KMS-11 (cell line): ENCODE data around the gene YARS1.

ENCODE experiments used
- H2AFZ ChIP-seq: fragments of 200-600 bp; sonication (generic); 2 replicates; pipeline ENCODE4 v1.6.1; 2016; ENCODE audit warnings: antibody characterized with exemption, mixed run types, low read depth
- H3K27ac ChIP-seq: fragments of 200-600 bp; sonication (generic); 2 replicates; pipeline ENCODE4 v1.6.1; 2016; ENCODE audit warnings: mild to moderate bottlenecking, mixed run types
- H3K27me3 ChIP-seq: fragments of 200-600 bp; sonication (generic); 2 replicates; pipeline ENCODE4 v1.6.1; 2017; ENCODE audit warnings: mild to moderate bottlenecking, low read depth, mixed run types, moderate library complexity; ENCODE audit not compliant: insufficient read depth
- H3K36me3 ChIP-seq: fragments of 200-600 bp; sonication (generic); 2 replicates; pipeline ENCODE4 v1.6.1; 2017; ENCODE audit warnings: mild to moderate bottlenecking, mixed run types; ENCODE audit not compliant: insufficient read depth
- H3K4me1 ChIP-seq: fragments of 200-600 bp; sonication (generic); 2 replicates; pipeline ENCODE4 v1.6.1; 2016; ENCODE audit warnings: mild to moderate bottlenecking, low read depth, mixed run types; ENCODE audit not compliant: poor library complexity, severe bottlenecking
- H3K4me2 ChIP-seq: fragments of 200-600 bp; sonication (generic); 2 replicates; pipeline ENCODE4 v1.7.0; 2016; ENCODE audit warnings: mild to moderate bottlenecking, mixed run types
- H3K4me3 ChIP-seq: fragments of 200-600 bp; sonication (generic); IDR thresholded peaks from 2 replicates; pipeline ENCODE4 v1.6.1; 2017; ENCODE audit warnings: low read depth, low read length, mixed read lengths; ENCODE audit not compliant: insufficient read depth
- H3K79me2 ChIP-seq: fragments of 200-600 bp; sonication (generic); 2 replicates; pipeline ENCODE4 v1.6.1; 2016; ENCODE audit warnings: low read depth, mixed run types; ENCODE audit not compliant: insufficient read depth
- H3K9ac ChIP-seq: fragments of 200-600 bp; sonication (generic); 2 replicates; pipeline ENCODE4 v1.6.1; 2016; ENCODE audit warnings: mild to moderate bottlenecking, mixed run types
- H4K20me1 ChIP-seq: fragments of 200-600 bp; sonication (generic); 2 replicates; pipeline ENCODE4 v1.6.1; 2016; ENCODE audit warnings: mild to moderate bottlenecking, mixed run types; ENCODE audit not compliant: insufficient read depth
- CTCF ChIP-seq: fragments of 200-600 bp; sonication (generic); conservative IDR thresholded peaks from 2 replicates; pipeline ENCODE4 v1.6.1; 2017; ENCODE audit warnings: low read depth, mild to moderate bottlenecking, antibody characterized with exemption, low read length, moderate library complexity, mixed read lengths

The YARS1 gene

GRCh38 chr1:32818804-32819541 is 1.8 kb upstream of the YARS1 start:
- Histone ChIP-seq H4K20me1 (no peaks in the 10 kb centered on the region), H3K9ac (peak overlapping the region; percentile 89), H3K27ac (peak overlapping the region; percentile 92), H3K36me3 (0 out of 2 replicates have a peak, but pooled peaks cover 4% of the 10 kb centered on the region), H3K27me3 (no peaks in the 10 kb centered on the region), H3K4me2 (peak overlapping the region; percentile 94), H3K4me1 (peaks cover 63% of the 10 kb centered on the region), H3K79me2 (peaks cover 98% of the 10 kb centered on the region), H3K4me3 (no peak overlapping the region), H2AFZ (no peak overlapping the region)
- no peak for TF ChIP-seq CTCF

DNA sequence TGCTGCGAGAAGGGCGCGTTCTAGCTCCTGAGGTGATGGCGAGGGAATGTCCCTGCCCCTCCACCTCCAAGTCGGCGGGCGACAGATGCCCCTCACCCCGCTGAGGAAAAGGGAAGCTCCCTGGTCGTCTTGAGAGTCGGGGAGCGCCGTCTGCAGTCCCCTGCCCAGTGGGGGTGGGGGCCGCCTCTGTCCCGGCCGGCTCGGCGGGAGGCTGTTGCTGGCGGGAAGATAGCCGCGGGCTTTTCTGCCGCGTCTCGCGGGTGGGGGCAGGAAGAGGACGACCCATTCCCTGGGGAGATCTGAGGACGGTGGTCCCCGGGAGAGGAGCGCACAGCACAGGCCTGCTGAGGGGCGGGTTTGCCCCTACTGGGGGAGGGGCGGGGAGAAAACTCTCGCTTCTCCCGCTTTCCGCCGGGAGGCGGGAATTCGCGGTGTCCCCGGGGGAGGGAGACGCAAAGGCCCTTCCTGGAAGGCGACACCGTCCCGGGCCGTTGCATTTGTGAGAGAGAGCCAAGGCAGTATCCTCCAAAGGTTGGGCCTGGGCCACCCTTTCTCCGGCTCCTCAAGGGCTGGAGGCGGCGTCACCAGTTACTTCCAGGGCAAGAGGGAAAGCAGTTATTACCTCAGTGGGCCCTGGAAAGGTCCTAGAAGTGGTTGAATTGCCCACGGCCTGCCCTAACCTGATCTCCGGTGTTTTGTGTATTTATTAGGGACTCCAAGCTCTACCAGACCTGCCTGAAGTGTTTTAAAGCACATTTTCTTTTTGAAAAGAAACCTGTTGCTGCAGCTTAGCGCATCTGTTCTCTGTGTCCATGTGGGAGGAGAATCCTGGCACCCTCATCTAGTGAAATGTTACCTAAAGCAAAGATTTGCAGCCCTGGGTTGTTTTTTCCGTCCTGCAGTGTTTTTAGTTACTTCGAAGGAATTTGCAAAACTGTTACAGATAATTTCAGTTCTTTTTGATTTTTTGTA is 943 bp upstream of the YARS1 start:
- Histone ChIP-seq H3K27me3 (no peaks in the 10 kb centered on the region), H3K36me3 (0 out of 2 replicates have a peak, but pooled peaks cover 4% of the 10 kb centered on the region), H3K4me3 (peak overlapping the region; percentile 71), H3K9ac (peak overlapping the region; percentile 89), H4K20me1 (peaks cover 7% of the 10 kb centered on the region), H3K4me2 (peak overlapping the region; percentile 94), H3K4me1 (peaks cover 65% of the 10 kb centered on the region), H3K27ac (peak overlapping the region; percentile 92), H3K79me2 (peaks cover 98% of the 10 kb centered on the region), H2AFZ (0 out of 2 replicates have a peak overlapping the region, but pooled peaks have one; percentile 28)
- no peak for TF ChIP-seq CTCF

DNA sequence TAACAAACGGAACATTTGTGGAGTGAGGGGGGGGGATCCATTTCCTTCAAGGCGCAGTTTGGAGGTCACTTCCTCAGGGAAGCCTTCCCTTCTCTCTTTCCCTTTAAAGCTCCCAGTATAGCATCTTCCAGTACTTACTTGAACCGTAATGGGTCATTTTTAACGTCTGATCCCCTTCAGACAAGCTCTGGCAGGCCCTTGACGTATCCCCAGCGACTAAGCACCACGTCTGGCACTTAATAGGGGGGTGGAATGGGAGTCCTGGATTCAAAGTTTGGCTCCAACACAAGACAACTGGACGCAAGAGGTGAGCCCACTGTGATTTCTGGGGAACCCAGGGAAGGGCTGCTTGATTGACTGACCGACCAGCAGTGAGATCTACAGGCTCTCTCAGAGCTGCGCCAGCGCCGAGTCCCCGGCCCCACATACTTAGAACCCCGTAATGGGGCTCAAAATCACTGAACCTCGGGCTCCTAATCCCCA is 441 bp downstream of the YARS1 start:
- no peak for TF ChIP-seq CTCF
- H2AFZ ChIP-seq: peak overlapping the region; percentile 26; the same call in 1 of the 2 replicates
- peak overlapping the region; percentile 96 for H3K4me2 ChIP-seq
- H4K20me1 ChIP-seq: peaks cover 14% of the 10 kb centered on the region
- 0 out of 2 replicates have a peak, but pooled peaks cover 4% of the 10 kb centered on the region for H3K36me3 ChIP-seq
- H3K4me3 ChIP-seq: peak overlapping the region; percentile 65
- H3K27me3 ChIP-seq: no peaks in the 10 kb centered on the region
- peak overlapping the region; percentile 82 for H3K27ac ChIP-seq
- peaks cover 98% of the 10 kb centered on the region for H3K79me2 ChIP-seq
- H3K4me1 ChIP-seq: peaks cover 57% of the 10 kb centered on the region
- H3K9ac ChIP-seq: peak overlapping the region; percentile 89

GRCh38 chr1:32813941-32814739 is 3.0 kb downstream of the YARS1 start:
- Histone ChIP-seq H3K4me1 (peaks cover 31% of the 10 kb centered on the region), H3K79me2 (peaks cover 95% of the 10 kb centered on the region), H3K4me3 (no peak overlapping the region), H3K9ac (no peak overlapping the region), H2AFZ (no peak overlapping the region), H3K27ac (no peak overlapping the region), H3K4me2 (peak overlapping the region; percentile 96; the same call in 1 of the 2 replicates), H3K27me3 (no peaks in the 10 kb centered on the region), H3K36me3 (0 out of 2 replicates have a peak, but pooled peaks cover 4% of the 10 kb centered on the region), H4K20me1 (peaks cover 15% of the 10 kb centered on the region)
- TF ChIP-seq CTCF: no peak
